ENCODE data around the gene RGMA.

RGMA gene

GRCh38 chr15:93017526-93017925 lies 71.5 kb downstream of the RGMA start:
- no peak for DNase-seq (ENCODE audit: low read depth in 2 of 2)

- DNase-seq (ENCODE audit: low read depth in 2 of 2), result no peak
Measured at GRCh38 chr15:93012786-93013185, 76.2 kb downstream of the RGMA start.

GRCh38 chr15:93007994-93008393 lies 81.0 kb downstream of the RGMA start:
- DNase-seq (ENCODE audit: low read depth in 2 of 2), result no peak

- no peak for DNase-seq (ENCODE audit: low read depth in 2 of 2)
Measured at GRCh38 chr15:93005133-93005532, 83.9 kb downstream of the RGMA start.

GRCh38 chr15:93001881-93002280 lies 87.1 kb downstream of the RGMA start:
- DNase-seq (ENCODE audit: low read depth in 2 of 2), result no peak

- DNase-seq (ENCODE audit: low read depth in 2 of 2), result no peak
Measured at GRCh38 chr15:93001156-93001555, 87.9 kb downstream of the RGMA start.

GRCh38 chr15:92997821-92998220 lies 91.2 kb downstream of the RGMA start:
- no peak for DNase-seq (ENCODE audit: low read depth in 2 of 2)

- DNase-seq (ENCODE audit: low read depth in 2 of 2), result no peak
Measured at GRCh38 chr15:92992720-92993119, 96.3 kb downstream of the RGMA start.

GRCh38 chr15:92990031-92990430 lies 99.0 kb downstream of the RGMA start:
- no peak for DNase-seq (ENCODE audit: low read depth in 2 of 2)

GRCh38 chr15:92989470-92989869 lies 99.5 kb downstream of the RGMA start:
- no peak for DNase-seq (ENCODE audit: low read depth in 2 of 2)

Data from fibroblast of skin of left quadriceps (primary cell).